Right lobe of liver (tissue), 6 donors: Measurements from ENCODE around the gene ATAD3A. TPM values are rescaled to one million over a fixed set of nuclear protein-coding genes. Genes with fewer than 3 reads are reported as not detected.

Experiments
- ATAC-seq, 4 donors: fragments of 200-7000 bp; cut with Tn5 transposase; one replicate each; pipeline ENCODE4 v1.9.1; 2020; ENCODE audit warnings: mild to moderate bottlenecking in 4 of 4, moderate library complexity in 4 of 4
- DNase-seq, 3 donors: peaks; one replicate each; pipeline ENCODE4 v3.0.0-alpha.2; 2020
- H3K27ac ChIP-seq, 3 donors: fragments of 200-600 bp; one replicate each; pipeline ENCODE4 v1.8.0; 2022
- H3K27me3 ChIP-seq, 2 donors: fragments of 200-600 bp; one replicate each; pipeline ENCODE4 v1.8.0; 2022
- H3K36me3 ChIP-seq, 4 donors: fragments of 200-600 bp; sonication (generic) in 1 of 4; one replicate each; pipeline versions ENCODE4 v1.5.1 to v1.8.0; 2017 to 2022; ENCODE audit warnings: control low read depth in 1 of 4
- H3K4me1 ChIP-seq, 4 donors: fragments of 200-600 bp; sonication (generic) in 1 of 4; one replicate each; pipeline versions ENCODE4 v1.5.1 to v1.8.0; 2017 to 2022; ENCODE audit warnings: control low read depth in 1 of 4
- H3K4me3 ChIP-seq, 3 donors: fragments of 200-600 bp; one replicate each; pipeline ENCODE4 v1.8.0; 2022
- H3K9me3 ChIP-seq, 4 donors: fragments of 200-600 bp; sonication (generic) in 1 of 4; one replicate each; pipeline versions ENCODE4 v1.5.1 to v1.8.0; 2017 to 2022; ENCODE audit warnings: control low read depth in 1 of 4
- CTCF ChIP-seq, 4 donors: fragments of 200-600 bp in 3 of 4; fragments of 450-650 bp in 1 of 4; IDR thresholded peaks; one replicate each; pipeline versions ENCODE4 v1.5.1 to v1.8.0; 2016 to 2022; ENCODE audit warnings: antibody characterized with exemption in 4 of 4, mild to moderate bottlenecking in 2 of 4
- POLR2A ChIP-seq: fragments of 450-650 bp; IDR thresholded peaks from one replicate; pipeline ENCODE4 v1.6.1; 2017; ENCODE audit warnings: antibody characterized with exemption, mild to moderate bottlenecking
- WGBS: methylation state at CpG from one replicate; pipeline ENCODE4 v1.1.6; 2018; ENCODE audit warnings: low coverage, low lambda C conversion rate; ENCODE audit not compliant: insufficient coverage; ENCODE audit errors: missing lambda C conversion rate; 5-methylcytosine and 5-hydroxymethylcytosine counted together
- intact Hi-C, 2 donors: fragments of 100-400 bp; cut with DNase I; formaldehyde crosslinking; loops; one replicate each; pipeline versions ENCODE4 v1.11.2 to v1.14.1; 2022
- total RNA-seq, 6 experiments: library from RNA; depleted of rRNA in 2 of 6; stranded (reverse); fragments of >200 nt in 2 of 6; fragmentation: NEBNext Ultra II Directional in 3 of 6; extraction: Animal tissue kit (Norgen Biotek cat#: 25700) in 3 of 6; gene quantifications; one replicate each; pipeline versions ENCODE4 v1.1.0 to v1.2.4, GENCODE V29; 2016 to 2023
- donor health status: DM: no; HTN: yes; CAD: no.
- donor health status: DM: no; HTN: no; CAD: no.
- donor health status: DM: no; HTN: no; CAD: no.
- donor health status: DM: no; HTN: yes; CAD: no.
- donor health status: DM: no; HTN: yes; CAD: no.

ATAD3A gene
- total RNA-seq, 6 experiments from 2014 or later = 10.8 to 31.7 (median 13.1) TPM

GRCh38 chr1:1536019-1536937 is 24.3 kb downstream of the ATAD3A start:
- H3K9me3 ChIP-seq = no peaks in the 10 kb centered on the region
- no peaks in the 10 kb centered on the region for H3K27me3 ChIP-seq
- no peak overlapping the region for H3K4me3 ChIP-seq
- TF ChIP-seq CTCF (IDR thresholded peaks at IDR 0.05) (no peak), POLR2A (no peak)
- peaks cover 0 to 5% (median 0%) of the 10 kb centered on the region in 4 donors for H3K4me1 ChIP-seq
- H3K36me3 ChIP-seq = peaks cover 0 to under 1% (median 0%) of the 10 kb centered on the region in 4 donors
- ATAC-seq (no peak), DNase-seq (no peak)
- no peak overlapping the region for H3K27ac ChIP-seq
- WGBS = 55% methylated on average over 4 of the region's 48 CpGs
- intact Hi-C loops = no loop called here

DNA sequence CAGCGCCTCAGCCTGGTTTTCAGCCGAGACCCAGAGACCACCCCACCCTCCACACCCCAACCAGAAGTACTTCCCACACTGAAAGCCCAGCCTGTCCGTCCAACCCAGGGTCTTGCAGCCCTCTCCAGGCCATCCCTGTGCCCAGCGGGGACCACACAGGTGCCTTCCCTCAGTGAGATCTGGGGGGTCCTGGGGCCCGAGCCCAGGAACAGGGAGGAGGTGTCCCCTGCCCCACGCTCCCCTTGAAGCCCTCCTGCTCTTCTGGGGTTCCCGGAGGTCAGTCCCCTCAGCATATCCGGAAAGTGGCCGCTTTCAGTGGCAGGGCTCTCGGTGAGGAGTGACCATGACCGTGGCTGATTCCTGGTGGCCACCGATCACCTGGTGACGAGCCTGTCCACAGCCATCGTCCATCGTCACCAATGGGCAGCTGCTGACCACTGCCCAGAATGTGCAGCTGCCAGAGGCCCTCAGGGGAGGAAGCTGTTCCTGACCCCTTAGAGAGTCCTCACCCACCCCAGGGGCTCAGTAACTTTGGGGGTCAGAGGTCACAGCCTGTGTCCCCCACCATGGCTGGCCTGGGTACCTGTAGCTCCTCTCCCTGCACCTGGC is 25.1 kb downstream of the ATAD3A start:
- intact Hi-C loops = no loop called here
- no peak for ATAC-seq
- no peak for DNase-seq
- no peaks in the 10 kb centered on the region for H3K27me3 ChIP-seq
- 100% methylated on average over 1 of the region's 15 CpGs for WGBS
- H3K4me3 ChIP-seq = no peak overlapping the region
- no peaks in the 10 kb centered on the region for H3K9me3 ChIP-seq
- H3K27ac ChIP-seq = no peak overlapping the region
- TF ChIP-seq POLR2A (no peak), CTCF (IDR thresholded peaks at IDR 0.05) (no peak)
- peaks cover 0 to 7% (median 0%) of the 10 kb centered on the region in 4 donors for H3K36me3 ChIP-seq
- H3K4me1 ChIP-seq = peaks cover 0 to 5% (median 0%) of the 10 kb centered on the region in 4 donors

GRCh38 chr1:1537626-1538250 is 25.8 kb downstream of the ATAD3A start:
- ATAC-seq = no peak
- WGBS = 95% methylated on average over 4 of the region's 32 CpGs

More at GRCh38 chr1:1537626-1538250, 25.8 kb downstream of the ATAD3A start:
- H3K27ac ChIP-seq = no peak overlapping the region
- intact Hi-C loops = no loop called here
- DNase-seq = no peak
- TF ChIP-seq CTCF (IDR thresholded peaks at IDR 0.05) (no peak), POLR2A (no peak)
- H3K4me3 ChIP-seq = no peak overlapping the region
- peaks cover 0 to 5% (median 0%) of the 10 kb centered on the region in 4 donors for H3K4me1 ChIP-seq
- H3K9me3 ChIP-seq = no peaks in the 10 kb centered on the region
- H3K36me3 ChIP-seq = peaks cover 0 to 12% (median 0%) of the 10 kb centered on the region in 4 donors
- no peaks in the 10 kb centered on the region for H3K27me3 ChIP-seq
